Kidney (tissue), 14 donors: ENCODE measurements around the gene KSR1. TPM values are rescaled to one million over a fixed set of nuclear protein-coding genes. Genes with fewer than 3 reads are reported as not detected.
A peak's percentile ranks its signal among the peaks of the same experiment; 100 is the strongest.

Experiments used
- DNase-seq, 5 donors: peaks; one replicate each; pipeline ENCODE4 v3.0.0-alpha.2; 2013 to 2020
- FAIRE-seq: peaks from 2 replicates; lab custom pipeline; 2012; peaks lifted over from hg19 to GRCh38; lab: Jason Lieb, UNC
- H3K27ac ChIP-seq, 2 donors: one replicate each; pipeline ENCODE4 v1.7.0; 2013; ENCODE audit warnings: low read depth in 2 of 2, low read length in 2 of 2, inconsistent platforms in 1 of 2
- H3K27me3 ChIP-seq: one replicate; pipeline ENCODE4 v1.7.1; 2013; ENCODE audit warnings: low read length, inconsistent platforms; ENCODE audit not compliant: control insufficient read depth, insufficient read depth
- H3K36me3 ChIP-seq, 3 donors: one replicate each; pipeline versions ENCODE4 v1.7.0 to v1.7.1; 2013; ENCODE audit warnings: low read length in 3 of 3, control low read depth in 1 of 3, inconsistent platforms in 1 of 3; ENCODE audit not compliant: insufficient read depth in 3 of 3, control insufficient read depth in 2 of 3
- H3K4me1 ChIP-seq, 3 donors: one replicate each; pipeline versions ENCODE4 v1.7.0 to v1.7.1; 2013; ENCODE audit warnings: low read length in 3 of 3, inconsistent platforms in 1 of 3, low read depth in 1 of 3; ENCODE audit not compliant: control insufficient read depth in 2 of 3, insufficient read depth in 2 of 3
- H3K4me3 ChIP-seq, 3 donors: one replicate each; pipeline versions ENCODE4 v1.7.0 to v1.8.1; 2013; ENCODE audit warnings: low read length in 3 of 3, control low read depth in 1 of 3, inconsistent platforms in 1 of 3
- H3K9ac ChIP-seq, 3 donors: one replicate each; pipeline versions ENCODE4 v1.7.0 to v1.7.1; 2013; ENCODE audit warnings: low read length in 3 of 3, control low read depth in 1 of 3, inconsistent platforms in 1 of 3
- H3K9me3 ChIP-seq, 3 donors: one replicate each; pipeline versions ENCODE4 v1.7.0 to v1.7.1; 2013; ENCODE audit warnings: low read length in 3 of 3, control low read depth in 1 of 3, inconsistent platforms in 1 of 3; ENCODE audit not compliant: control insufficient read depth in 2 of 3, insufficient read depth in 1 of 3
- CTCF ChIP-seq: IDR thresholded peaks from 3 replicates; pipeline ENCODE4 v1.5.1; 2012; ENCODE audit warnings: mild to moderate bottlenecking, moderate library complexity, borderline replicate concordance; ENCODE audit not compliant: insufficient read depth; ENCODE audit errors: extremely low read depth
- intact Hi-C: fragments of 100-400 bp; cut with DNase I; formaldehyde crosslinking; loops from one replicate; pipeline ENCODE4 v1.11.1; 2022
- polyA plus RNA-seq: library from polyadenylated mRNA; stranded (reverse); fragments of 350-450 nt; fragmentation: Illumina TruSeq; extraction: RNeasy Lipid Tissue Mini Kit (QIAGEN cat#74804); gene quantifications from one replicate; pipeline ENCODE4 v1.2.3, GENCODE V29; 2014; ENCODE audit warnings: low read depth, low replicate concordance; ENCODE audit not compliant: insufficient read depth
- total RNA-seq: library from RNA; stranded (reverse); fragmentation: NEBNext Ultra II Directional; extraction: Animal tissue kit (Norgen Biotek cat#: 25700); gene quantifications from one replicate; pipeline ENCODE4 v1.2.1, GENCODE V29; 2021
- donor health status: control.
- donor health status: control.
- donor health status: control.
- donor health status: control.
- donor health status: control.
- donor health status: DM: yes; HTN: yes; CAD: no.
- donor health status: Normal renal cell carcinoma (clear cell type).

KSR1 gene
- total and polyA plus RNA-seq, 2 donors from 2014 or later, result 11.7 to 97.3 TPM

- Histone ChIP-seq H3K27me3 (no peaks in the 10 kb centered on the region), H3K27ac (peak overlapping the region; percentile 78 to 85), H3K4me1 (peaks cover 2 to 30% (median 19%) of the 10 kb centered on the region in 3 donors), H3K9ac (peak overlapping the region in 1 of 3 donors; percentile 68), H3K4me3 (peak overlapping the region; percentile 0 to 48 (median 43)), H3K9me3 (no peaks in the 10 kb centered on the region), H3K36me3 (no peaks in the 10 kb centered on the region)
- intact Hi-C loops, result no loop called here
- FAIRE-seq (peak; percentile 41), DNase-seq (peak; percentile 73 to 95 (median 91))
- TF ChIP-seq CTCF, result no peak
Observed at GRCh38 chr17:27559506-27560481, 103.5 kb downstream of the KSR1 start.

GRCh38 chr17:27560668-27561067 is 104.4 kb downstream of the KSR1 start:
- Histone ChIP-seq H3K36me3 (no peaks in the 10 kb centered on the region), H3K4me3 (peak overlapping the region in 2 of 3 donors; percentile 12 to 48), H3K9ac (peak overlapping the region in 1 of 3 donors; percentile 68), H3K4me1 (peaks cover 2 to 25% (median 17%) of the 10 kb centered on the region in 3 donors), H3K27ac (peak overlapping the region; percentile 78 to 85), H3K9me3 (no peaks in the 10 kb centered on the region), H3K27me3 (no peaks in the 10 kb centered on the region)
- no peak for FAIRE-seq
- no peak for DNase-seq
- intact Hi-C loops, result no loop called here
- no peak for TF ChIP-seq CTCF

GRCh38 chr17:27562777-27563455 is 106.7 kb downstream of the KSR1 start:
- Histone ChIP-seq H3K4me3 (no peak overlapping the region), H3K9ac (no peak overlapping the region), H3K27me3 (no peaks in the 10 kb centered on the region), H3K36me3 (no peaks in the 10 kb centered on the region), H3K4me1 (peaks cover 2 to 38% (median 34%) of the 10 kb centered on the region in 3 donors), H3K27ac (peak overlapping the region; percentile 25 to 26), H3K9me3 (no peaks in the 10 kb centered on the region)
- TF ChIP-seq CTCF, result no peak
- FAIRE-seq (no peak), DNase-seq (peak in 1 of 5 donors; percentile 4)
- intact Hi-C loops, result no loop called here
